ENCODE data around the gene TEAD3. TPM values are rescaled to one million over a fixed set of nuclear protein-coding genes. Genes with fewer than 3 reads are reported as not detected.
"Not testable (repeated sequence)": the region's sequence is repeated elsewhere in the genome, so short reads cannot be mapped to it uniquely, and the experiment has no call there.

The TEAD3 gene
- total RNA-seq, 4 donors from 2014 or later, result 39.0 to 55.4 (median 51.5) TPM

- Histone ChIP-seq H3K9me3 (no peaks in the 10 kb centered on the region), H3K27me3 (no peaks in the 10 kb centered on the region), H3K27ac (no peak overlapping the region), H3K36me3 (no peaks in the 10 kb centered on the region), H3K4me3 (no peak overlapping the region), H3K4me1 (no peaks in the 10 kb centered on the region)
- 66% methylated on average over 5 of the region's 5 CpGs for WGBS
- TF ChIP-seq POLR2AphosphoS5 (IDR thresholded peaks at IDR 0.05) (no peak), EP300 (IDR thresholded peaks at IDR 0.05) (no peak), CTCF (IDR thresholded peaks at IDR 0.05) (no peak), POLR2A (IDR thresholded peaks at IDR 0.05) (no peak)
- no peak for DNase-seq (ENCODE audit: low spot score in 2 of 2)
Measured at GRCh38 chr6:35442693-35443092, 54.2 kb downstream of the TEAD3 start.

GRCh38 chr6:35441642-35442041 lies 55.2 kb downstream of the TEAD3 start:
- TF ChIP-seq EP300 (IDR thresholded peaks at IDR 0.05) (no peak), CTCF (IDR thresholded peaks at IDR 0.05) (no peak), POLR2AphosphoS5 (IDR thresholded peaks at IDR 0.05) (no peak), POLR2A (IDR thresholded peaks at IDR 0.05) (no peak)
- WGBS, result 98% methylated on average over 4 of the region's 4 CpGs
- Histone ChIP-seq H3K9me3 (no peaks in the 10 kb centered on the region), H3K27me3 (no peaks in the 10 kb centered on the region), H3K4me1 (no peaks in the 10 kb centered on the region), H3K4me3 (no peak overlapping the region), H3K36me3 (no peaks in the 10 kb centered on the region), H3K27ac (no peak overlapping the region)
- no peak for DNase-seq (ENCODE audit: low spot score in 2 of 2)

GRCh38 chr6:35441205-35441604 lies 55.7 kb downstream of the TEAD3 start:
- Histone ChIP-seq H3K36me3 (no peaks in the 10 kb centered on the region), H3K27ac (no peak overlapping the region), H3K4me3 (no peak overlapping the region), H3K27me3 (no peaks in the 10 kb centered on the region), H3K9me3 (no peaks in the 10 kb centered on the region), H3K4me1 (no peaks in the 10 kb centered on the region)
- TF ChIP-seq POLR2AphosphoS5 (IDR thresholded peaks at IDR 0.05) (no peak), CTCF (IDR thresholded peaks at IDR 0.05) (no peak), EP300 (IDR thresholded peaks at IDR 0.05) (no peak), POLR2A (IDR thresholded peaks at IDR 0.05) (no peak)
- DNase-seq (ENCODE audit: low spot score in 2 of 2), result no peak
- WGBS, result 93% methylated on average over 3 of the region's 3 CpGs

GRCh38 chr6:35439308-35439707 lies 57.6 kb downstream of the TEAD3 start:
- H3K4me1 ChIP-seq, result peaks cover 2% of the 10 kb centered on the region
- no peak for DNase-seq (ENCODE audit: low spot score in 2 of 2)
- H3K9me3 ChIP-seq, result no peaks in the 10 kb centered on the region
- TF ChIP-seq POLR2AphosphoS5 (IDR thresholded peaks at IDR 0.05), result no peak
- TF ChIP-seq EP300 (IDR thresholded peaks at IDR 0.05), result no peak
- no peak for TF ChIP-seq POLR2A (IDR thresholded peaks at IDR 0.05)
- no peak overlapping the region for H3K27ac ChIP-seq
- no peak overlapping the region for H3K4me3 ChIP-seq
- no peaks in the 10 kb centered on the region for H3K27me3 ChIP-seq
- no peaks in the 10 kb centered on the region for H3K36me3 ChIP-seq
- WGBS, result 63% methylated on average over 3 of the region's 3 CpGs

- WGBS, result 93% methylated on average over 7 of the region's 7 CpGs
- not testable (repeated sequence) for H3K36me3 ChIP-seq; H3K27me3 ChIP-seq; DNase-seq (ENCODE audit: low spot score in 2 of 2); H3K9me3 ChIP-seq; H3K27ac ChIP-seq; H3K4me1 ChIP-seq; H3K4me3 ChIP-seq
Measured at GRCh38 chr6:35438378-35439065, 58.4 kb downstream of the TEAD3 start.

GRCh38 chr6:35436071-35436857 lies 60.6 kb downstream of the TEAD3 start:
- WGBS, result 90% methylated on average over 7 of the region's 8 CpGs
- no peaks in the 10 kb centered on the region for H3K9me3 ChIP-seq
- no peaks in the 10 kb centered on the region for H3K27me3 ChIP-seq
- TF ChIP-seq CTCF (IDR thresholded peaks at IDR 0.05) (no peak), POLR2A (IDR thresholded peaks at IDR 0.05) (no peak), POLR2AphosphoS5 (IDR thresholded peaks at IDR 0.05) (no peak), EP300 (IDR thresholded peaks at IDR 0.05) (no peak)
- no peak overlapping the region for H3K4me3 ChIP-seq
- no peaks in the 10 kb centered on the region for H3K36me3 ChIP-seq
- no peak overlapping the region for H3K27ac ChIP-seq
- peaks cover 2% of the 10 kb centered on the region for H3K4me1 ChIP-seq
- no peak for DNase-seq (ENCODE audit: low spot score in 2 of 2)
